GM12878 (cell line): ENCODE measurements around the gene KLHL3. TPM values are rescaled to one million over a fixed set of nuclear protein-coding genes. Genes with fewer than 3 reads are reported as not detected.

Experiments used
- ATAC-seq: fragments of 200-7000 bp; cut with Tn5 transposase; 3 replicates; pipeline ENCODE4 v1.9.1; 2020; ENCODE audit warnings: mild to moderate bottlenecking, moderate library complexity
- BruUV-seq: library from RNA; stranded (reverse); fragments of 400-500 nt; replicated peaks from 2 replicates; lab custom pipeline; 2021; lab: Mats Ljungman, UMichigan
- CTCF ChIA-PET: fragments of 300-600 bp; sonication (Branson Sonifier 250); formaldehyde crosslinking; extraction: SDS; loops from one replicate; lab custom pipeline; 2021; ENCODE audit warnings: inconsistent platforms; lab: Yijun Ruan, JAX
- POLR2A ChIA-PET: fragments of 350-600 bp; formaldehyde crosslinking; extraction: SDS; loops from one replicate; lab custom pipeline; 2021; ENCODE audit warnings: inconsistent platforms; lab: Charles Lee
- RAD21 ChIA-PET: fragments of 300-600 bp; sonication (Branson Sonifier 250); formaldehyde crosslinking; loops from one replicate; lab custom pipeline; 2023; ENCODE audit warnings: antibody characterized with exemption; ENCODE audit not compliant: unreplicated experiment; lab: Charles Lee
- SMC1A ChIA-PET: fragments of 300-600 bp; sonication (Branson Sonifier 250); formaldehyde crosslinking; loops from one replicate; lab custom pipeline; 2023; ENCODE audit not compliant: unreplicated experiment, uncharacterized antibody; lab: Charles Lee
- DNase-seq: peaks from one replicate; pipeline ENCODE4 v3.0.0-alpha.2; 2011; ENCODE audit warnings: low read depth, low spot score
- FAIRE-seq: peaks from 3 replicates; lab custom pipeline; 2011; peaks lifted over from hg19 to GRCh38; lab: Jason Lieb, UNC
- H2AFZ ChIP-seq: 2 replicates; pipeline ENCODE4 v1.6.0; 2011; ENCODE audit warnings: low read depth, low read length, control low read depth; ENCODE audit not compliant: control insufficient read depth
- H3K27ac ChIP-seq: 2 replicates; pipeline ENCODE4 v1.5.1; 2011; ENCODE audit warnings: control low read depth; ENCODE audit not compliant: control insufficient read depth, insufficient read depth
- H3K27me3 ChIP-seq, 2 experiments: replicated peaks in 1 of 2; 2 replicates each; pipeline versions ENCODE4 v1.6.0 to v1.6.1; 2011; ENCODE audit warnings: low read length in 1 of 2; ENCODE audit not compliant: control insufficient read depth in 2 of 2, insufficient read depth in 2 of 2
- H3K36me3 ChIP-seq, 2 experiments: 2 replicates each; pipeline ENCODE4 v1.5.1; 2011; ENCODE audit warnings: low read length in 1 of 2; ENCODE audit not compliant: control insufficient read depth in 2 of 2, insufficient read depth in 2 of 2
- H3K4me1 ChIP-seq: 2 replicates; pipeline ENCODE4 v1.6.1; 2011; ENCODE audit warnings: mild to moderate bottlenecking, low read length, moderate library complexity, mixed read lengths; ENCODE audit not compliant: control insufficient read depth, insufficient read depth
- H3K4me2 ChIP-seq: 2 replicates; pipeline ENCODE4 v1.6.0; 2011; ENCODE audit warnings: control low read depth; ENCODE audit not compliant: control insufficient read depth, insufficient read depth
- H3K4me3 ChIP-seq: fragments of 200-600 bp; sonication (generic); 2 replicates; pipeline ENCODE4 v1.5.1; 2016
- H3K79me2 ChIP-seq: 2 replicates; pipeline ENCODE4 v1.6.0; 2011; ENCODE audit warnings: low read length; ENCODE audit not compliant: control insufficient read depth, insufficient read depth
- H3K9ac ChIP-seq: 2 replicates; pipeline ENCODE4 v1.8.0; 2011; ENCODE audit warnings: low read length, control low read depth, mixed read lengths; ENCODE audit not compliant: control insufficient read depth, insufficient read depth
- H3K9me3 ChIP-seq: replicated peaks from 3 replicates; pipeline ENCODE4 v1.5.1; 2011; ENCODE audit warnings: mild to moderate bottlenecking, low read length; ENCODE audit not compliant: control insufficient read depth, insufficient read depth
- H4K20me1 ChIP-seq: 2 replicates; pipeline ENCODE4 v1.6.0; 2011; ENCODE audit not compliant: control insufficient read depth, insufficient read depth
- BMI1 ChIP-seq: fragments of 450-650 bp; IDR thresholded peaks from 2 replicates; pipeline ENCODE4 v1.6.1; 2016; ENCODE audit warnings: mild to moderate bottlenecking, moderate library complexity, borderline replicate concordance
- CBFB ChIP-seq: IDR thresholded peaks from 2 replicates; pipeline ENCODE4 v1.6.1; 2016; ENCODE audit warnings: antibody characterized with exemption, low read depth
- EP300 ChIP-seq, 2 experiments: fragments of 150-350 bp in 1 of 2; IDR thresholded peaks; 2 replicates each; pipeline ENCODE4 v1.6.1; 2011 to 2012; ENCODE audit warnings: low read depth in 2 of 2, low read length in 2 of 2, borderline replicate concordance in 1 of 2, improper control_type of control experiment in 1 of 2, inconsistent platforms in 1 of 2; ENCODE audit not compliant: control insufficient read depth in 1 of 2
- IKZF2 ChIP-seq, 2 experiments: fragments of 450-650 bp; IDR thresholded peaks; 2 replicates each; pipeline ENCODE4 v1.6.1; 2017; ENCODE audit warnings: mild to moderate bottlenecking in 2 of 2, moderate library complexity in 2 of 2
- JUND ChIP-seq: IDR thresholded peaks from 2 replicates; pipeline ENCODE4 v1.6.1; 2012; ENCODE audit warnings: low read depth, mild to moderate bottlenecking, low read length, improper control_type of control experiment, moderate library complexity
- MTA2 ChIP-seq: fragments of 450-650 bp; IDR thresholded peaks from 2 replicates; pipeline ENCODE4 v1.6.1; 2016; ENCODE audit warnings: low read depth, mild to moderate bottlenecking, moderate library complexity
- SIX5 ChIP-seq: IDR thresholded peaks from 2 replicates; pipeline ENCODE4 v1.6.1; 2011; ENCODE audit warnings: mild to moderate bottlenecking, low read depth, low read length, moderate library complexity; ENCODE audit not compliant: severe bottlenecking
- SREBF2 ChIP-seq: IDR thresholded peaks from 2 replicates; pipeline ENCODE4 v1.6.1; 2012; ENCODE audit warnings: mild to moderate bottlenecking, low read length
- STAT1 ChIP-seq: fragments of 450-650 bp; conservative IDR thresholded peaks from 2 replicates; pipeline ENCODE4 v1.6.1; 2014; ENCODE audit warnings: antibody characterized with exemption, mild to moderate bottlenecking
- STAT3 ChIP-seq: IDR thresholded peaks from 2 replicates; pipeline ENCODE4 v1.6.1; 2011; ENCODE audit warnings: low read depth, low read length, improper control_type of control experiment
- TAF1 ChIP-seq: IDR thresholded peaks from 2 replicates; pipeline ENCODE4 v1.6.1; 2011; ENCODE audit warnings: mild to moderate bottlenecking, low read depth, low read length, borderline replicate concordance
- TARDBP ChIP-seq: IDR thresholded peaks from 2 replicates; pipeline ENCODE4 v1.6.1; 2016; ENCODE audit warnings: borderline replicate concordance
- YBX1 ChIP-seq: fragments of 450-650 bp; IDR thresholded peaks from 2 replicates; pipeline ENCODE4 v1.6.1; 2016; ENCODE audit warnings: antibody characterized with exemption
- ZZZ3 ChIP-seq: IDR thresholded peaks from 2 replicates; pipeline ENCODE4 v1.6.1; 2011; ENCODE audit warnings: low read depth; ENCODE audit not compliant: control insufficient read depth, insufficient read length
- WGBS: methylation state at CpG from one replicate; pipeline ENCODE4 v1.1.6; 2016; ENCODE audit warnings: low lambda C conversion rate; ENCODE audit not compliant: insufficient replicate concordance, insufficient coverage; ENCODE audit errors: missing lambda C conversion rate; 5-methylcytosine and 5-hydroxymethylcytosine counted together
- in situ Hi-C: fragments of 300-500 bp; cut with MboI; formaldehyde crosslinking; loops from 9 replicates; pipeline ENCODE4 v1.14.3; 2018; ENCODE audit warnings: mixed read lengths
- intact Hi-C: fragments of 100-400 bp; cut with micrococcal nuclease; formaldehyde crosslinking; loops from one replicate; pipeline ENCODE4 v1.14.2; 2022; ENCODE audit not compliant: unreplicated experiment
- polyA plus RNA-seq, 11 experiments: library from polyadenylated mRNA; depleted of rRNA in 4 of 11; unstranded in 6 of 11; stranded (reverse) in 5 of 11; fragments of >200 nt; fragmentation: Nextera tagmentation in 4 of 11; fragmentation: Illumina TruSeq in 1 of 11; extraction: Ambion mirVana in 4 of 11; extraction: Trizol in 1 of 11; gene quantifications; 1 replicate in 1 of 11; 2 replicates in 10 of 11; pipeline versions ENCODE4 v1.2.1 to v1.2.3, GENCODE V29; 2011 to 2016; ENCODE audit warnings: inconsistent platforms in 2 of 11, missing spikeins in 2 of 11, low read depth in 1 of 11
- total RNA-seq, 4 experiments: library from RNA; depleted of rRNA in 3 of 4; stranded (reverse); fragments of >200 nt in 3 of 4; fragmentation: Illumina TruSeq in 1 of 4; extraction: Trizol in 1 of 4; gene quantifications; 2 replicates each; pipeline versions ENCODE4 v1.2.1 to v1.2.3, GENCODE V29; 2013 to 2021

Gene KLHL3
- total and polyA plus RNA-seq, 10 of the 15 experiments (the other 5 are each of a cell fraction or from before 2014, with no cell fraction given) = 1.7 to 11.7 (median 5.6) TPM

- no peak overlapping the region for H2AFZ ChIP-seq
- H4K20me1 ChIP-seq = no peaks in the 10 kb centered on the region
- H3K9me3 ChIP-seq = no peaks in the 10 kb centered on the region; the same call in 2 of the 3 replicates
- intact Hi-C loops (no loop called here), in situ Hi-C loops (no loop called here)
- BruUV-seq = no TSS peak
- ChIA-PET POLR2A (no interaction called here), RAD21 (no interaction called here), CTCF (no interaction called here), SMC1A (interaction anchor here (1.1 kb wide), 1 partner anchor 12 kb away, joined by 3 read pairs; no protein-coding TSS in a partner anchor)
- TF ChIP-seq SIX5 = no peak
- TF ChIP-seq JUND = no peak
- no peak for TF ChIP-seq YBX1
- no peak for TF ChIP-seq SREBF2
- no peak for TF ChIP-seq CBFB
- no peak for TF ChIP-seq TARDBP
- TF ChIP-seq EP300 (IDR thresholded peaks at IDR 0.05; ENCODE audit: borderline replicate concordance in 1 of 2, control insufficient read depth in 1 of 2, low read depth in 2 of 2, low read length in 2 of 2) = no peak
- TF ChIP-seq BMI1 = no peak
- no peak for TF ChIP-seq IKZF2 (IDR thresholded peaks at IDR 0.05)
- TF ChIP-seq STAT3 = no peak
- no peak for TF ChIP-seq STAT1
- no peak for TF ChIP-seq MTA2
- no peak for TF ChIP-seq ZZZ3
- TF ChIP-seq TAF1 = no peak
- no peaks in the 10 kb centered on the region for H3K79me2 ChIP-seq
- WGBS = 5% methylated on average over 2 of the region's 2 CpGs
- FAIRE-seq = no peak
- H3K4me1 ChIP-seq = no peaks in the 10 kb centered on the region
- no peak overlapping the region for H3K4me2 ChIP-seq
- H3K36me3 ChIP-seq = no peaks in the 10 kb centered on the region
- ATAC-seq = no peak
- H3K9ac ChIP-seq = no peak overlapping the region
- no peak overlapping the region for H3K4me3 ChIP-seq
- no peaks in the 10 kb centered on the region; a peak in 1 of 4 replicates for H3K27me3 ChIP-seq
- DNase-seq = no peak
- no peak overlapping the region for H3K27ac ChIP-seq
These were observed 160.0 kb downstream of the KLHL3 start for GRCh38 chr5:137575847-137576246.
